ENCODE measurements around the gene APOOL.

DNA sequence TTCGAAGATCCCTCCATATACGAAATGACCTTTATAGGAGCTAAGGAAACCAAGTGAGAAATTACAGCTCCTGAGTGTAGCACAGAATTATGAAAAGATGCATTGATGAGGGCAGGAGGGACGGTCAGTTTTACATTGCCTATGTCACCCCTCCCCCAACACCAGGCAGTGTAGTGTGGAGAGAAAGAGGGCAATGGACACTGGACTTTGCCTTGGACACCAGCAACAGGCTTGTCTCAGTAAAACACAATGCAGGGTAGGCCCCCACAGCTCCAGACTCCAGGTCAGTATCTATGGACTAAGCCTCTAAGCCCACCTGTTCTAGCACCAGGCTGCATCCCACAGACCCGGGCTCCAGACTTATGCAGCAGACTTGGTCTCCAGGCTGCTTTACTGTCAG is 16.5 kb downstream of the APOOL start:
- TF ChIP-seq POLR2A (IDR thresholded peaks at IDR 0.05) = no peak
- TF ChIP-seq, protein P1, sequence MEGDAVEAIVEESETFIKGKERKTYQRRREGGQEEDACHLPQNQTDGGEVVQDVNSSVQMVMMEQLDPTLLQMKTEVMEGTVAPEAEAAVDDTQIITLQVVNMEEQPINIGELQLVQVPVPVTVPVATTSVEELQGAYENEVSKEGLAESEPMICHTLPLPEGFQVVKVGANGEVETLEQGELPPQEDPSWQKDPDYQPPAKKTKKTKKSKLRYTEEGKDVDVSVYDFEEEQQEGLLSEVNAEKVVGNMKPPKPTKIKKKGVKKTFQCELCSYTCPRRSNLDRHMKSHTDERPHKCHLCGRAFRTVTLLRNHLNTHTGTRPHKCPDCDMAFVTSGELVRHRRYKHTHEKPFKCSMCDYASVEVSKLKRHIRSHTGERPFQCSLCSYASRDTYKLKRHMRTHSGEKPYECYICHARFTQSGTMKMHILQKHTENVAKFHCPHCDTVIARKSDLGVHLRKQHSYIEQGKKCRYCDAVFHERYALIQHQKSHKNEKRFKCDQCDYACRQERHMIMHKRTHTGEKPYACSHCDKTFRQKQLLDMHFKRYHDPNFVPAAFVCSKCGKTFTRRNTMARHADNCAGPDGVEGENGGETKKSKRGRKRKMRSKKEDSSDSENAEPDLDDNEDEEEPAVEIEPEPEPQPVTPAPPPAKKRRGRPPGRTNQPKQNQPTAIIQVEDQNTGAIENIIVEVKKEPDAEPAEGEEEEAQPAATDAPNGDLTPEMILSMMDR (IDR thresholded peaks at IDR 0.05 in 4 of 5, conservative IDR thresholded peaks at IDR 0.05 in 1 of 5) = no peak

All from gastrocnemius medialis (tissue), 4 donors.